GM23338 (cell line): ENCODE results near the gene MARK2. TPM values are rescaled to one million over a fixed set of nuclear protein-coding genes. Genes with fewer than 3 reads are reported as not detected.

Experiments used
- ATAC-seq: fragments of 200-7000 bp; cut with Tn5 transposase; 3 replicates; pipeline ENCODE4 v1.9.1; 2020
- DNase-seq: peaks from one replicate; pipeline ENCODE4 v3.0.0-alpha.2; 2015; ENCODE audit warnings: low spot score
- H2AFZ ChIP-seq: fragments of 200-600 bp; sonication (generic); 2 replicates; pipeline ENCODE4 v1.8.0; 2016; ENCODE audit warnings: antibody characterized with exemption, mild to moderate bottlenecking, moderate library complexity
- H3F3A ChIP-seq: fragments of 200-600 bp; sonication (generic); replicated peaks from 2 replicates; pipeline ENCODE4 v1.8.0; 2017; ENCODE audit warnings: antibody characterized with exemption, mixed run types, low read depth
- H3K27ac ChIP-seq: fragments of 200-600 bp; sonication (generic); 2 replicates; pipeline ENCODE4 v1.6.1; 2016; ENCODE audit warnings: low read depth
- H3K27me3 ChIP-seq: fragments of 200-600 bp; sonication (generic); 2 replicates; pipeline ENCODE4 v1.8.0; 2016; ENCODE audit warnings: mild to moderate bottlenecking, mixed run types, moderate library complexity; ENCODE audit not compliant: insufficient read depth
- H3K36me3 ChIP-seq: fragments of 200-600 bp; sonication (generic); 2 replicates; pipeline ENCODE4 v1.8.0; 2016; ENCODE audit warnings: mild to moderate bottlenecking; ENCODE audit not compliant: insufficient read depth
- H3K4me1 ChIP-seq: fragments of 200-600 bp; sonication (generic); 2 replicates; pipeline ENCODE4 v1.8.0; 2016; ENCODE audit warnings: mild to moderate bottlenecking, moderate library complexity; ENCODE audit not compliant: insufficient read depth
- H3K4me2 ChIP-seq: fragments of 200-600 bp; sonication (generic); 2 replicates; pipeline ENCODE4 v1.7.1; 2017; ENCODE audit warnings: mixed run types
- H3K4me3 ChIP-seq: fragments of 200-600 bp; sonication (generic); 2 replicates; pipeline ENCODE4 v1.6.1; 2016; ENCODE audit warnings: mixed run types
- H3K79me2 ChIP-seq: fragments of 200-600 bp; sonication (generic); replicated peaks from 2 replicates; pipeline ENCODE4 v1.8.0; 2017; ENCODE audit warnings: mild to moderate bottlenecking; ENCODE audit not compliant: insufficient read depth
- H3K9me2 ChIP-seq: fragments of 200-600 bp; sonication (generic); 2 replicates; pipeline ENCODE4 v1.8.0; 2017; ENCODE audit not compliant: insufficient read depth
- H4K20me1 ChIP-seq: fragments of 200-600 bp; sonication (generic); replicated peaks from 2 replicates; pipeline ENCODE4 v1.8.0; 2017; ENCODE audit warnings: mild to moderate bottlenecking; ENCODE audit not compliant: insufficient read depth
- H3K27ac Mint-ChIP-seq: 2 replicates; pipeline ENCODE4 v1.8.0; 2020; ENCODE audit warnings: inconsistent platforms, mild to moderate bottlenecking, moderate library complexity, mixed read lengths
- H3K27me3 Mint-ChIP-seq: 3 replicates; pipeline ENCODE4 v1.8.0; 2022; ENCODE audit warnings: low read depth, mild to moderate bottlenecking, moderate library complexity, mixed read lengths, inconsistent platforms; ENCODE audit not compliant: insufficient read depth, poor library complexity
- H3K36me3 Mint-ChIP-seq: 3 replicates; pipeline ENCODE4 v1.8.0; 2021; ENCODE audit warnings: low read depth, mild to moderate bottlenecking, inconsistent platforms, moderate library complexity, mixed read lengths
- H3K4me1 Mint-ChIP-seq: 3 replicates; pipeline ENCODE4 v1.8.0; 2020; ENCODE audit warnings: mild to moderate bottlenecking, inconsistent platforms, mixed read lengths
- H3K4me3 Mint-ChIP-seq: 3 replicates; pipeline ENCODE4 v1.8.0; 2021; ENCODE audit warnings: moderate library complexity, mild to moderate bottlenecking, inconsistent platforms, mixed read lengths
- H3K9me3 Mint-ChIP-seq: 3 replicates; pipeline ENCODE4 v1.8.0; 2020; ENCODE audit warnings: moderate library complexity, mild to moderate bottlenecking, inconsistent platforms, mixed read lengths
- CREB1 ChIP-seq: fragments of 250-450 bp; sonication (Bioruptor Pico); IDR thresholded peaks from 2 replicates; pipeline ENCODE4 v1.5.0; 2020; ENCODE audit warnings: low read depth, mild to moderate bottlenecking, moderate library complexity
- JUNB ChIP-seq: IDR thresholded peaks from one replicate; pipeline ENCODE4 v1.6.1; 2016; ENCODE audit warnings: antibody characterized with exemption; ENCODE audit not compliant: unreplicated experiment
- NANOG ChIP-seq: IDR thresholded peaks from 2 replicates; pipeline ENCODE4 v1.6.1; 2016; ENCODE audit warnings: antibody characterized with exemption, borderline replicate concordance
- ZNF114 ChIP-seq: fragments of 250-450 bp; sonication (Bioruptor Pico); IDR thresholded peaks from 2 replicates; pipeline ENCODE4 v1.5.0; 2020; ENCODE audit warnings: mild to moderate bottlenecking, moderate library complexity
- polyA plus RNA-seq: library from polyadenylated mRNA; unstranded; fragments of >200 nt; fragmentation: Nextera tagmentation; extraction: Ambion mirVana; gene quantifications from 2 replicates; pipeline ENCODE4 v1.2.1, GENCODE V29; 2016
- total RNA-seq: library from RNA; depleted of rRNA; stranded (reverse); fragments of >200 nt; shearing (Covaris generic); gene quantifications from 2 replicates; pipeline ENCODE4 v1.2.3, GENCODE V29; 2014
- TF ChIP-seq, protein P1 (sequence below): IDR thresholded peaks from one replicate; pipeline ENCODE4 v1.6.1; 2018; ENCODE audit warnings: antibody characterized with exemption; ENCODE audit not compliant: unreplicated experiment
- TF ChIP-seq, protein P2 (sequence below): fragments of 250-450 bp; sonication (Bioruptor Pico); IDR thresholded peaks from 2 replicates; pipeline ENCODE4 v1.5.0; 2020; ENCODE audit warnings: mild to moderate bottlenecking, moderate library complexity

The MARK2 gene
- total and polyA plus RNA-seq, 2 experiments from 2014 or later: 18.7 to 42.6 TPM

- DNase-seq (no peak), ATAC-seq (no peak)
- no peak overlapping the region for H3K27ac ChIP-seq
- no peaks in the 10 kb centered on the region for H3K27me3 ChIP-seq
- Mint-ChIP-seq H3K4me3 (no peak overlapping the region), H3K36me3 (peaks cover 56% of the 10 kb centered on the region), H3K4me1 (peaks cover 44% of the 10 kb centered on the region), H3K9me3 (no peaks in the 10 kb centered on the region), H3K27ac (peak overlapping the region; percentile 74; the same call in 1 of the 2 replicates), H3K27me3 (peaks cover 15% of the 10 kb centered on the region)
- no peak overlapping the region for H3K4me3 ChIP-seq
- TF ChIP-seq ZNF114: no peak
- no peak for TF ChIP-seq CREB1 (CRISPR knock-in tag)
- TF ChIP-seq, protein P1, sequence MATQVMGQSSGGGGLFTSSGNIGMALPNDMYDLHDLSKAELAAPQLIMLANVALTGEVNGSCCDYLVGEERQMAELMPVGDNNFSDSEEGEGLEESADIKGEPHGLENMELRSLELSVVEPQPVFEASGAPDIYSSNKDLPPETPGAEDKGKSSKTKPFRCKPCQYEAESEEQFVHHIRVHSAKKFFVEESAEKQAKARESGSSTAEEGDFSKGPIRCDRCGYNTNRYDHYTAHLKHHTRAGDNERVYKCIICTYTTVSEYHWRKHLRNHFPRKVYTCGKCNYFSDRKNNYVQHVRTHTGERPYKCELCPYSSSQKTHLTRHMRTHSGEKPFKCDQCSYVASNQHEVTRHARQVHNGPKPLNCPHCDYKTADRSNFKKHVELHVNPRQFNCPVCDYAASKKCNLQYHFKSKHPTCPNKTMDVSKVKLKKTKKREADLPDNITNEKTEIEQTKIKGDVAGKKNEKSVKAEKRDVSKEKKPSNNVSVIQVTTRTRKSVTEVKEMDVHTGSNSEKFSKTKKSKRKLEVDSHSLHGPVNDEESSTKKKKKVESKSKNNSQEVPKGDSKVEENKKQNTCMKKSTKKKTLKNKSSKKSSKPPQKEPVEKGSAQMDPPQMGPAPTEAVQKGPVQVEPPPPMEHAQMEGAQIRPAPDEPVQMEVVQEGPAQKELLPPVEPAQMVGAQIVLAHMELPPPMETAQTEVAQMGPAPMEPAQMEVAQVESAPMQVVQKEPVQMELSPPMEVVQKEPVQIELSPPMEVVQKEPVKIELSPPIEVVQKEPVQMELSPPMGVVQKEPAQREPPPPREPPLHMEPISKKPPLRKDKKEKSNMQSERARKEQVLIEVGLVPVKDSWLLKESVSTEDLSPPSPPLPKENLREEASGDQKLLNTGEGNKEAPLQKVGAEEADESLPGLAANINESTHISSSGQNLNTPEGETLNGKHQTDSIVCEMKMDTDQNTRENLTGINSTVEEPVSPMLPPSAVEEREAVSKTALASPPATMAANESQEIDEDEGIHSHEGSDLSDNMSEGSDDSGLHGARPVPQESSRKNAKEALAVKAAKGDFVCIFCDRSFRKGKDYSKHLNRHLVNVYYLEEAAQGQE: no peak
- no peak for TF ChIP-seq JUNB
- no peak for TF ChIP-seq NANOG
- TF ChIP-seq, protein P2, sequence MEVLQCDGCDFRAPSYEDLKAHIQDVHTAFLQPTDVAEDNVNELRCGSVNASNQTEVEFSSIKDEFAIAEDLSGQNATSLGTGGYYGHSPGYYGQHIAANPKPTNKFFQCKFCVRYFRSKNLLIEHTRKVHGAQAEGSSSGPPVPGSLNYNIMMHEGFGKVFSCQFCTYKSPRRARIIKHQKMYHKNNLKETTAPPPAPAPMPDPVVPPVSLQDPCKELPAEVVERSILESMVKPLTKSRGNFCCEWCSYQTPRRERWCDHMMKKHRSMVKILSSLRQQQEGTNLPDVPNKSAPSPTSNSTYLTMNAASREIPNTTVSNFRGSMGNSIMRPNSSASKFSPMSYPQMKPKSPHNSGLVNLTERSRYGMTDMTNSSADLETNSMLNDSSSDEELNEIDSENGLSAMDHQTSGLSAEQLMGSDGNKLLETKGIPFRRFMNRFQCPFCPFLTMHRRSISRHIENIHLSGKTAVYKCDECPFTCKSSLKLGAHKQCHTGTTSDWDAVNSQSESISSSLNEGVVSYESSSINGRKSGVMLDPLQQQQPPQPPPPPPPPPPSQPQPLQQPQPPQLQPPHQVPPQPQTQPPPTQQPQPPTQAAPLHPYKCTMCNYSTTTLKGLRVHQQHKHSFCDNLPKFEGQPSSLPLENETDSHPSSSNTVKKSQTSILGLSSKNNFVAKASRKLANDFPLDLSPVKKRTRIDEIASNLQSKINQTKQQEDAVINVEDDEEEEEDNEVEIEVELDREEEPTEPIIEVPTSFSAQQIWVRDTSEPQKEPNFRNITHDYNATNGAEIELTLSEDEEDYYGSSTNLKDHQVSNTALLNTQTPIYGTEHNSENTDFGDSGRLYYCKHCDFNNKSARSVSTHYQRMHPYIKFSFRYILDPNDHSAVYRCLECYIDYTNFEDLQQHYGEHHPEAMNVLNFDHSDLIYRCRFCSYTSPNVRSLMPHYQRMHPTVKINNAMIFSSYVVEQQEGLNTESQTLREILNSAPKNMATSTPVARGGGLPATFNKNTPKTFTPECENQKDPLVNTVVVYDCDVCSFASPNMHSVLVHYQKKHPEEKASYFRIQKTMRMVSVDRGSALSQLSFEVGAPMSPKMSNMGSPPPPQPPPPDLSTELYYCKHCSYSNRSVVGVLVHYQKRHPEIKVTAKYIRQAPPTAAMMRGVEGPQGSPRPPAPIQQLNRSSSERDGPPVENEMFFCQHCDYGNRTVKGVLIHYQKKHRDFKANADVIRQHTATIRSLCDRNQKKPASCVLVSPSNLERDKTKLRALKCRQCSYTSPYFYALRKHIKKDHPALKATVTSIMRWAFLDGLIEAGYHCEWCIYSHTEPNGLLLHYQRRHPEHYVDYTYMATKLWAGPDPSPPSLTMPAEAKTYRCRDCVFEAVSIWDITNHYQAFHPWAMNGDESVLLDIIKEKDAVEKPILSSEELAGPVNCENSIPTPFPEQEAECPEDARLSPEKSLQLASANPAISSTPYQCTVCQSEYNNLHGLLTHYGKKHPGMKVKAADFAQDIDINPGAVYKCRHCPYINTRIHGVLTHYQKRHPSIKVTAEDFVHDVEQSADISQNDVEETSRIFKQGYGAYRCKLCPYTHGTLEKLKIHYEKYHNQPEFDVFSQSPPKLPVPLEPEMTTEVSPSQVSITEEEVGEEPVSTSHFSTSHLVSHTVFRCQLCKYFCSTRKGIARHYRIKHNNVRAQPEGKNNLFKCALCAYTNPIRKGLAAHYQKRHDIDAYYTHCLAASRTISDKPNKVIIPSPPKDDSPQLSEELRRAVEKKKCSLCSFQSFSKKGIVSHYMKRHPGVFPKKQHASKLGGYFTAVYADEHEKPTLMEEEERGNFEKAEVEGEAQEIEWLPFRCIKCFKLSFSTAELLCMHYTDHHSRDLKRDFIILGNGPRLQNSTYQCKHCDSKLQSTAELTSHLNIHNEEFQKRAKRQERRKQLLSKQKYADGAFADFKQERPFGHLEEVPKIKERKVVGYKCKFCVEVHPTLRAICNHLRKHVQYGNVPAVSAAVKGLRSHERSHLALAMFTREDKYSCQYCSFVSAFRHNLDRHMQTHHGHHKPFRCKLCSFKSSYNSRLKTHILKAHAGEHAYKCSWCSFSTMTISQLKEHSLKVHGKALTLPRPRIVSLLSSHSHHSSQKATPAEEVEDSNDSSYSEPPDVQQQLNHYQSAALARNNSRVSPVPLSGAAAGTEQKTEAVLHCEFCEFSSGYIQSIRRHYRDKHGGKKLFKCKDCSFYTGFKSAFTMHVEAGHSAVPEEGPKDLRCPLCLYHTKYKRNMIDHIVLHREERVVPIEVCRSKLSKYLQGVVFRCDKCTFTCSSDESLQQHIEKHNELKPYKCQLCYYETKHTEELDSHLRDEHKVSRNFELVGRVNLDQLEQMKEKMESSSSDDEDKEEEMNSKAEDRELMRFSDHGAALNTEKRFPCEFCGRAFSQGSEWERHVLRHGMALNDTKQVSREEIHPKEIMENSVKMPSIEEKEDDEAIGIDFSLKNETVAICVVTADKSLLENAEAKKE (CRISPR knock-in tag): no peak
- H3K4me1 ChIP-seq: peaks cover 38% of the 10 kb centered on the region
- H3K4me2 ChIP-seq: no peak overlapping the region
- no peaks in the 10 kb centered on the region; the same call in 1 of the 2 replicates for H4K20me1 ChIP-seq
- H3K36me3 ChIP-seq: peaks cover 8% of the 10 kb centered on the region; the same call in 1 of the 2 replicates
- no peak overlapping the region for H2AFZ ChIP-seq
- H3K79me2 ChIP-seq: no peaks in the 10 kb centered on the region
- H3F3A ChIP-seq: peaks cover 29% of the 10 kb centered on the region; the same call in 1 of the 2 replicates
- H3K9me2 ChIP-seq: no peaks in the 10 kb centered on the region
Measured at GRCh38 chr11:63904743-63905142, 65.8 kb downstream of the MARK2 start.
